ENCODE results near the gene FEN1.

FEN1 gene

GRCh38 chr11:61833471-61833870 is 40.8 kb downstream of the FEN1 start:
- Histone ChIP-seq H3K4me3 (ENCODE audit: low read length) (no peak overlapping the region), H4K8ac (ENCODE audit: low read depth, low read length) (no peak overlapping the region), H3K23ac (ENCODE audit: low read length) (no peak overlapping the region), H3K9ac (ENCODE audit: low read length) (no peak overlapping the region), H3K79me1 (ENCODE audit: low read length) (peaks cover 32% of the 10 kb centered on the region), H3K79me2 (ENCODE audit: control insufficient read depth, insufficient read depth, low read length) (peaks cover 81% of the 10 kb centered on the region), H3K36me3 (ENCODE audit: control insufficient read depth, insufficient read depth, low read length) (peaks cover under 1% of the 10 kb centered on the region), H3K56ac (ENCODE audit: low read length) (no peak overlapping the region), H3K27me3 (ENCODE audit: insufficient read depth, low read length, poor library complexity) (no peaks in the 10 kb centered on the region), H2BK5ac (ENCODE audit: low read length) (no peak overlapping the region), H3K18ac (ENCODE audit: low read length) (no peak overlapping the region), H2BK15ac (replicated peaks; ENCODE audit: low read depth) (no peak overlapping the region), H4K5ac (ENCODE audit: low read length) (no peak overlapping the region), H2BK120ac (ENCODE audit: low read depth, low read length) (no peak overlapping the region), H3K4me1 (ENCODE audit: control insufficient read depth, low read depth, low read length) (peaks cover 28% of the 10 kb centered on the region), H3K4me2 (ENCODE audit: low read length) (no peak overlapping the region), H3K27ac (ENCODE audit: low read depth, low read length) (no peak overlapping the region), H3K4ac (ENCODE audit: low read depth, low read length) (no peak overlapping the region), H2AK5ac (ENCODE audit: low read length) (no peak overlapping the region)
- no peak for DNase-seq
- no CpG with 5 or more reads among the region's 11 CpGs for WGBS (ENCODE audit: extremely low coverage, insufficient coverage, low lambda C conversion rate)

- Histone ChIP-seq H3K4me2 (ENCODE audit: low read length) (no peak overlapping the region), H3K79me1 (ENCODE audit: low read length) (peaks cover 35% of the 10 kb centered on the region), H4K5ac (ENCODE audit: low read length) (no peak overlapping the region), H2BK120ac (ENCODE audit: low read depth, low read length) (no peak overlapping the region), H3K4me3 (ENCODE audit: low read length) (no peak overlapping the region), H3K79me2 (ENCODE audit: control insufficient read depth, insufficient read depth, low read length) (peaks cover 77% of the 10 kb centered on the region), H3K9ac (ENCODE audit: low read length) (peak overlapping the region; percentile 26), H3K4me1 (ENCODE audit: control insufficient read depth, low read depth, low read length) (peaks cover 28% of the 10 kb centered on the region), H3K23ac (ENCODE audit: low read length) (peak overlapping the region; percentile 94), H3K27ac (ENCODE audit: low read depth, low read length) (peak overlapping the region; percentile 32), H2BK5ac (ENCODE audit: low read length) (peak overlapping the region; percentile 3), H3K4ac (ENCODE audit: low read depth, low read length) (no peak overlapping the region), H3K36me3 (ENCODE audit: control insufficient read depth, insufficient read depth, low read length) (peaks cover 4% of the 10 kb centered on the region), H2AK5ac (ENCODE audit: low read length) (no peak overlapping the region), H2BK15ac (replicated peaks; ENCODE audit: low read depth) (no peak overlapping the region), H3K18ac (ENCODE audit: low read length) (no peak overlapping the region), H4K8ac (ENCODE audit: low read depth, low read length) (no peak overlapping the region), H3K27me3 (ENCODE audit: insufficient read depth, low read length, poor library complexity) (no peaks in the 10 kb centered on the region), H3K56ac (ENCODE audit: low read length) (peak overlapping the region; percentile 73)
- DNase-seq, result peak; percentile 57
- WGBS (ENCODE audit: extremely low coverage, insufficient coverage, low lambda C conversion rate), result no CpG with 5 or more reads among the region's 12 CpGs
These were observed 41.2 kb downstream of the FEN1 start for GRCh38 chr11:61833926-61834277.

- WGBS (ENCODE audit: extremely low coverage, insufficient coverage, low lambda C conversion rate), result no CpG with 5 or more reads among the region's 12 CpGs
- Histone ChIP-seq H4K5ac (ENCODE audit: low read length) (no peak overlapping the region), H3K23ac (ENCODE audit: low read length) (peak overlapping the region; percentile 94), H2AK5ac (ENCODE audit: low read length) (no peak overlapping the region), H3K4ac (ENCODE audit: low read depth, low read length) (no peak overlapping the region), H3K27me3 (ENCODE audit: insufficient read depth, low read length, poor library complexity) (no peaks in the 10 kb centered on the region), H3K9ac (ENCODE audit: low read length) (peak overlapping the region; percentile 57), H2BK15ac (replicated peaks; ENCODE audit: low read depth) (no peak overlapping the region), H3K79me1 (ENCODE audit: low read length) (peaks cover 35% of the 10 kb centered on the region), H3K4me1 (ENCODE audit: control insufficient read depth, low read depth, low read length) (peaks cover 28% of the 10 kb centered on the region), H3K4me2 (ENCODE audit: low read length) (no peak overlapping the region), H3K4me3 (ENCODE audit: low read length) (no peak overlapping the region), H2BK5ac (ENCODE audit: low read length) (peak overlapping the region; percentile 3), H4K8ac (ENCODE audit: low read depth, low read length) (no peak overlapping the region), H3K36me3 (ENCODE audit: control insufficient read depth, insufficient read depth, low read length) (peaks cover 4% of the 10 kb centered on the region), H3K56ac (ENCODE audit: low read length) (peak overlapping the region; percentile 73), H3K79me2 (ENCODE audit: control insufficient read depth, insufficient read depth, low read length) (peaks cover 71% of the 10 kb centered on the region), H2BK120ac (ENCODE audit: low read depth, low read length) (peak overlapping the region; percentile 7), H3K18ac (ENCODE audit: low read length) (peak overlapping the region; percentile 9), H3K27ac (ENCODE audit: low read depth, low read length) (peak overlapping the region; percentile 32)
- peak; percentile 92 for DNase-seq
These were observed 41.8 kb downstream of the FEN1 start for GRCh38 chr11:61834278-61835048.

DNA sequence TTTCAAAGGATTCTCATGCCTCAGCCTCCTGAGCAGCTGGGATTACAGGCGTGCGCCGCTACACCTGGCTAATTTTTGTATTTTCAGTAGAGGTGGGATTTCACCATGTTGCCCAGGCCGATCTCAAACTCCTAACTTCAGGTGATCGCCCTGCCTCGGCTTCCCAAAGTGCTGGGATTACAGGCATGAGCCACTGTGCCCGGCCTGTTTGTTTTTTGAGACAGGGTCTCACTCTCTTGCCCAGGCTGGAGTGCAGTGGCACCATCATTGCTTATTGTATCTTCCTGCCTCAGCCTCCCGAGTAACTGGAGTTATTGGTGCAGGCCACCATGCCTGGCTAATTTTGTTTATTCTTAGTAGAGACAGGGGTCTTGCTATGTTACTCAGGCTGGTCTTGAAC is 43.5 kb downstream of the FEN1 start:
- no peak overlapping the region for H4K5ac ChIP-seq (ENCODE audit: low read length)
- no peak for DNase-seq
- H3K23ac ChIP-seq (ENCODE audit: low read length), result no peak overlapping the region
- no peaks in the 10 kb centered on the region for H3K27me3 ChIP-seq (ENCODE audit: insufficient read depth, low read length, poor library complexity)
- peaks cover 54% of the 10 kb centered on the region for H3K79me2 ChIP-seq (ENCODE audit: control insufficient read depth, insufficient read depth, low read length)
- H3K4me1 ChIP-seq (ENCODE audit: control insufficient read depth, low read depth, low read length), result peaks cover 17% of the 10 kb centered on the region
- no peak overlapping the region for H2BK5ac ChIP-seq (ENCODE audit: low read length)
- no peak overlapping the region for H4K8ac ChIP-seq (ENCODE audit: low read depth, low read length)
- H2BK120ac ChIP-seq (ENCODE audit: low read depth, low read length), result no peak overlapping the region
- H3K27ac ChIP-seq (ENCODE audit: low read depth, low read length), result no peak overlapping the region
- no peak overlapping the region for H2BK15ac ChIP-seq (replicated peaks; ENCODE audit: low read depth)
- WGBS (ENCODE audit: extremely low coverage, insufficient coverage, low lambda C conversion rate), result no CpG with 5 or more reads among the region's 8 CpGs
- no peak overlapping the region for H3K4me2 ChIP-seq (ENCODE audit: low read length)
- H3K56ac ChIP-seq (ENCODE audit: low read length), result no peak overlapping the region
- no peak overlapping the region for H3K4me3 ChIP-seq (ENCODE audit: low read length)
- H3K9ac ChIP-seq (ENCODE audit: low read length), result no peak overlapping the region
- H3K36me3 ChIP-seq (ENCODE audit: control insufficient read depth, insufficient read depth, low read length), result peaks cover 12% of the 10 kb centered on the region
- H2AK5ac ChIP-seq (ENCODE audit: low read length), result no peak overlapping the region
- H3K4ac ChIP-seq (ENCODE audit: low read depth, low read length), result no peak overlapping the region
- peaks cover 30% of the 10 kb centered on the region for H3K79me1 ChIP-seq (ENCODE audit: low read length)
- H3K18ac ChIP-seq (ENCODE audit: low read length), result no peak overlapping the region

GRCh38 chr11:61837411-61838005 is 44.8 kb downstream of the FEN1 start:
- Histone ChIP-seq H3K4me1 (ENCODE audit: control insufficient read depth, low read depth, low read length) (peaks cover 10% of the 10 kb centered on the region), H4K5ac (ENCODE audit: low read length) (no peak overlapping the region), H3K9ac (ENCODE audit: low read length) (no peak overlapping the region), H2AK5ac (ENCODE audit: low read length) (no peak overlapping the region), H3K36me3 (ENCODE audit: control insufficient read depth, insufficient read depth, low read length) (peaks cover 19% of the 10 kb centered on the region), H3K27me3 (ENCODE audit: insufficient read depth, low read length, poor library complexity) (no peaks in the 10 kb centered on the region), H2BK15ac (replicated peaks; ENCODE audit: low read depth) (no peak overlapping the region), H3K18ac (ENCODE audit: low read length) (no peak overlapping the region), H3K56ac (ENCODE audit: low read length) (no peak overlapping the region), H3K23ac (ENCODE audit: low read length) (peak overlapping the region; percentile 72), H2BK120ac (ENCODE audit: low read depth, low read length) (no peak overlapping the region), H3K27ac (ENCODE audit: low read depth, low read length) (no peak overlapping the region), H3K4me2 (ENCODE audit: low read length) (no peak overlapping the region), H3K79me1 (ENCODE audit: low read length) (peaks cover 20% of the 10 kb centered on the region), H4K8ac (ENCODE audit: low read depth, low read length) (no peak overlapping the region), H3K4me3 (ENCODE audit: low read length) (no peak overlapping the region), H3K79me2 (ENCODE audit: control insufficient read depth, insufficient read depth, low read length) (peaks cover 41% of the 10 kb centered on the region), H3K4ac (ENCODE audit: low read depth, low read length) (no peak overlapping the region), H2BK5ac (ENCODE audit: low read length) (no peak overlapping the region)
- no peak for DNase-seq
- no CpG with 5 or more reads among the region's 15 CpGs for WGBS (ENCODE audit: extremely low coverage, insufficient coverage, low lambda C conversion rate)

All from mesendoderm (in vitro differentiated cells).